HEK293 (cell line): ENCODE data around the gene TM4SF1.

Experiments used
- CTCF ChIA-PET: fragments of 350-600 bp; formaldehyde crosslinking; extraction: SDS; loops from one replicate; lab custom pipeline; 2021; ENCODE audit warnings: antibody characterized with exemption; lab: Yijun Ruan, JAX
- POLR2A ChIA-PET: fragments of 300-600 bp; formaldehyde crosslinking; extraction: SDS; loops from one replicate; lab custom pipeline; 2020; ENCODE audit warnings: antibody characterized with exemption, inconsistent platforms; lab: Yijun Ruan, JAX
- H3K27ac ChIP-seq: fragments of 200-500 bp; sonication (Bioruptor generic); 2 replicates; pipeline ENCODE4 v1.5.1; 2014; ENCODE audit warnings: low read depth, low read length, control low read depth, inconsistent platforms; ENCODE audit errors: extremely low read depth
- H3K36me3 ChIP-seq, 2 experiments: fragments of 200-500 bp in 1 of 2; sonication (Bioruptor generic) in 1 of 2; 1 replicate in 1 of 2; 2 replicates in 1 of 2; pipeline ENCODE4 v1.5.1; 2014 to 2017; ENCODE audit warnings: inconsistent platforms in 2 of 2, low read length in 2 of 2; ENCODE audit not compliant: control insufficient read depth in 2 of 2, insufficient read depth in 1 of 2
- H3K4me1 ChIP-seq: fragments of 200-500 bp; sonication (Bioruptor generic); 2 replicates; pipeline ENCODE4 v1.5.1; 2014; ENCODE audit warnings: mild to moderate bottlenecking, low read length, inconsistent platforms; ENCODE audit not compliant: control insufficient read depth, insufficient read depth
- H3K4me3 ChIP-seq: 2 replicates; pipeline ENCODE4 v1.5.1; 2011; ENCODE audit warnings: low read depth, mild to moderate bottlenecking, control low read depth, low read length, moderate library complexity
- H3K9me3 ChIP-seq: fragments of 200-500 bp; sonication (Bioruptor generic); 2 replicates; pipeline ENCODE4 v1.5.1; 2014; ENCODE audit warnings: low read depth, low read length, inconsistent platforms; ENCODE audit not compliant: control insufficient read depth, insufficient read depth
- ZBTB48 ChIP-seq: fragments of 450-650 bp; formaldehyde crosslinking; IDR thresholded peaks from 2 replicates; pipeline ENCODE4 v1.5.1; 2016; ENCODE audit warnings: missing biosample characterization, missing genetic modification characterization
- ZFP41 ChIP-seq: fragments of 450-650 bp; formaldehyde crosslinking; IDR thresholded peaks from 2 replicates; pipeline ENCODE4 v1.5.1; 2016; ENCODE audit warnings: missing biosample characterization, missing genetic modification characterization, borderline replicate concordance
- ZNF2 ChIP-seq: fragments of 450-650 bp; formaldehyde crosslinking; IDR thresholded peaks from 2 replicates; pipeline ENCODE4 v1.5.1; 2016; ENCODE audit warnings: missing biosample characterization, missing genetic modification characterization
- ZNF449 ChIP-seq: fragments of 450-650 bp; formaldehyde crosslinking; IDR thresholded peaks from 2 replicates; pipeline ENCODE4 v1.5.1; 2017; ENCODE audit warnings: missing biosample characterization, mild to moderate bottlenecking, missing genetic modification characterization, moderate library complexity
- ZNF548 ChIP-seq: fragments of 450-650 bp; formaldehyde crosslinking; IDR thresholded peaks from 2 replicates; pipeline ENCODE4 v1.5.1; 2016; ENCODE audit warnings: missing biosample characterization, missing genetic modification characterization

The TM4SF1 gene

GRCh38 chr3:149321136-149321535 is 56.3 kb downstream of the TM4SF1 start (continued):
- TF ChIP-seq ZNF449 (tag by site-specific recombination) (no peak), ZFP41 (tag by site-specific recombination) (no peak), ZNF548 (tag by site-specific recombination) (no peak), ZBTB48 (tag by site-specific recombination) (no peak)

GRCh38 chr3:149319750-149320149 is 57.7 kb downstream of the TM4SF1 start:
- no peak for TF ChIP-seq ZNF2
- Histone ChIP-seq H3K27ac (no peak overlapping the region), H3K36me3 (no peaks in the 10 kb centered on the region), H3K9me3 (no peaks in the 10 kb centered on the region), H3K4me3 (no peak overlapping the region), H3K4me1 (no peaks in the 10 kb centered on the region)
- ChIA-PET POLR2A (no interaction called here), CTCF (no interaction called here)
